AG09309 (cell line): Measurements from ENCODE around the gene TBX2.
"Not testable (repeated sequence)": the region's sequence is repeated elsewhere in the genome, so short reads cannot be mapped to it uniquely, and the experiment has no call there.

ENCODE experiments used
- DNase-seq: peaks from one replicate; pipeline ENCODE4 v3.0.0-alpha.2; 2010; ENCODE audit warnings: low read depth
- H3K4me3 ChIP-seq: 2 replicates; pipeline ENCODE4 v1.5.1; 2011; ENCODE audit warnings: mild to moderate bottlenecking, low read depth, low read length, moderate library complexity; ENCODE audit not compliant: control insufficient read depth
- TF ChIP-seq, protein P1 (sequence below): IDR thresholded peaks from 2 replicates; pipeline ENCODE4 v1.5.1; 2011; ENCODE audit warnings: mild to moderate bottlenecking, low read depth, low read length, inconsistent platforms; ENCODE audit not compliant: insufficient read depth, control insufficient read depth; ENCODE audit errors: missing control alignments

The TBX2 gene

DNA sequence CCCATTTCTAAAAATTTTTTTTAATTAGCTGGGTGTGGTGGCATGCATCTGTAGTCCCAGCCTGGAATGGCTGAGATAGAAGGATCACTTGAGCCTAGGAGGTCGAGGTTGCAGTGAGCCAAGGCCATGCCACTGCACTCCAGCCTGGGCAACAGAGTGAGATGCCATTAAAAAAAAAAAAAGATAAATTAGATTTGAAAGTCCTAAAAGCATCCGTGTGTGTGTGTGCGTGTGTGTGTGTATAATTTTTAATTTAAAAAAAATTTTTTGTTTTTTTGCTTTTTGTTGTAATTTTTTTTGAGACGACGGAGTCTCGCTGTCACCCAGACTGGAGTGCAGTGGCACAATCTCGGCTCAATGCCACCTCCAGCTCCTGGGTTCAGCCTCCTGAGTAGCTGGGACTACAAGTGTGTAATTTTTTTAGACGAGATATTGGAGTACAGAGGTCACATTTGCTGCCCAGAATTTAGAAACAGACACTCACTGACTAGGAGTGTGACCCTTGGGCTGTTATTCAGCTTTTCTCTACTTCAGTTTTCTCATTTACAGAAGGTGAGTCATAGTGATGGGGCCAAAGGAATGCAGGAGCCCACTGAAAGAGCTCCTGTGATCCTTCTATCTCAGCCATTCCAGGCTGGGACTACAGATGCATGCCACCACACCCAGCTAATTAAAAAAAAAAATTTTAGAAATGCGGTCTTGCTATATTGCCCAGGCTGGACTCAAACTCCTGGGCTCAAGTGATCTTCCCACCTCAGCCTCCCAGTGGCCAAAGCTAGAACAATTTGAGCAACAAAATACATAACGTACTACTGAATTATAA lies 27.1 kb downstream of the TBX2 start:
- no peak for DNase-seq

DNA sequence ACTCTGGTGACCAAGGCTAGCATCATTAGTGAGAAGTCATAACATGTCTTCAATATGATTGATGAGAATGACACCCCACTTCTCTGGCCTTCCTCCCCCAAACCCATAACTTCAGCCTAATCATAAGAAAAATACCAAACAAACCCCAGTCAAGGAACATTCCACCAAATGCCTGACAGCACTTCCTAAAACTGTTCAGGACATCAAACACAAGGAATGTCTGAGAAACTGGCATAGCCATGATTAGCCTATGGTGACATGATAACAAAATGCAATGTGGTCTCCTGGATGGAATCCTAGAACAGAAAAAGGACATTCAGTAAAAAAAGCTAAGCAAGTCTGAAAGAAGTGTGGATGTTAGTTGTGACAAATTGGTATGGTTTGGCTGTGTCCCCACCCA lies 27.9 kb downstream of the TBX2 start:
- TF ChIP-seq, protein P1, sequence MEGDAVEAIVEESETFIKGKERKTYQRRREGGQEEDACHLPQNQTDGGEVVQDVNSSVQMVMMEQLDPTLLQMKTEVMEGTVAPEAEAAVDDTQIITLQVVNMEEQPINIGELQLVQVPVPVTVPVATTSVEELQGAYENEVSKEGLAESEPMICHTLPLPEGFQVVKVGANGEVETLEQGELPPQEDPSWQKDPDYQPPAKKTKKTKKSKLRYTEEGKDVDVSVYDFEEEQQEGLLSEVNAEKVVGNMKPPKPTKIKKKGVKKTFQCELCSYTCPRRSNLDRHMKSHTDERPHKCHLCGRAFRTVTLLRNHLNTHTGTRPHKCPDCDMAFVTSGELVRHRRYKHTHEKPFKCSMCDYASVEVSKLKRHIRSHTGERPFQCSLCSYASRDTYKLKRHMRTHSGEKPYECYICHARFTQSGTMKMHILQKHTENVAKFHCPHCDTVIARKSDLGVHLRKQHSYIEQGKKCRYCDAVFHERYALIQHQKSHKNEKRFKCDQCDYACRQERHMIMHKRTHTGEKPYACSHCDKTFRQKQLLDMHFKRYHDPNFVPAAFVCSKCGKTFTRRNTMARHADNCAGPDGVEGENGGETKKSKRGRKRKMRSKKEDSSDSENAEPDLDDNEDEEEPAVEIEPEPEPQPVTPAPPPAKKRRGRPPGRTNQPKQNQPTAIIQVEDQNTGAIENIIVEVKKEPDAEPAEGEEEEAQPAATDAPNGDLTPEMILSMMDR = no peak
- H3K4me3 ChIP-seq = no peak overlapping the region
- no peak for DNase-seq

More for the DNA sequence above, 27.1 kb downstream of the TBX2 start:
- H3K4me3 ChIP-seq = no peak overlapping the region
- TF ChIP-seq, protein P1 = no peak

DNA sequence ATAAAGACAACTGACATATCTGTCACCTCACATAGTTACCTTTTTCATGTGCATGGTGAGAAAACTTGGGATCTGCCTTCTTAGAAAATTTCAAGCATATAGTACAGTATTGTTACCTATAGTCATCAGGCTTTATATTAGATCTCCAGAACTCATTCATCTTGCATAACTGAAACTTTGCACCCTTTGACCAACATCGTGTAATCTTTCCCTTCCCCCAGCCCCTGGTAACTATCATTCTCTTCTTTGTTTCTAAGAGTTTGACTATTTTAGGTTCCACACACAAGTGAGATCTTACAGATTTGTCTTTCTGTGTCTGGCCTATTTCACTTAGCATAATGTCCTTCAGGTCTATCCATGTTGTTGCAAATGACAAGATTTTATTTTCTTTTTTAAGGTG lies 29.6 kb downstream of the TBX2 start:
- H3K4me3 ChIP-seq = no peak overlapping the region
- DNase-seq = no peak
- TF ChIP-seq, protein P1 = no peak

DNA sequence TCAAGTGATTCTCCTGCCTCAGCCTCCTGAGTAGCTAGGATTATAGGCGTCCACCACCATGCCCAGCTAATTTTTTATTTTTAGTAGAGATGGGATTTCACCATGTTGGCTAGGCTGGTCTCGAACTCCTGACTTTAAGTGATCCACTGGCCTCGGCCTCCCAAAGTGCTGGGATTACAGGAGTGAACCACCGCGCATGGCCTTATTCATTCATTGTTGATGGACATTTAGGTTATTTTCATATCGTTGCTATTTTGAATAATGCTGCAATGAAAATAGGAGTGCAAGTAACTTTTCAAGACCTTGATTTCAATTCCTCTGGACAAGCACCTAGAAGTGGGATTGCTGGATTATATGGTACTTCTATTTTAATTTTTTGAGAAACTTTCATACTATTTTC lies 30.2 kb downstream of the TBX2 start:
- not testable (repeated sequence) for H3K4me3 ChIP-seq, DNase-seq

DNA sequence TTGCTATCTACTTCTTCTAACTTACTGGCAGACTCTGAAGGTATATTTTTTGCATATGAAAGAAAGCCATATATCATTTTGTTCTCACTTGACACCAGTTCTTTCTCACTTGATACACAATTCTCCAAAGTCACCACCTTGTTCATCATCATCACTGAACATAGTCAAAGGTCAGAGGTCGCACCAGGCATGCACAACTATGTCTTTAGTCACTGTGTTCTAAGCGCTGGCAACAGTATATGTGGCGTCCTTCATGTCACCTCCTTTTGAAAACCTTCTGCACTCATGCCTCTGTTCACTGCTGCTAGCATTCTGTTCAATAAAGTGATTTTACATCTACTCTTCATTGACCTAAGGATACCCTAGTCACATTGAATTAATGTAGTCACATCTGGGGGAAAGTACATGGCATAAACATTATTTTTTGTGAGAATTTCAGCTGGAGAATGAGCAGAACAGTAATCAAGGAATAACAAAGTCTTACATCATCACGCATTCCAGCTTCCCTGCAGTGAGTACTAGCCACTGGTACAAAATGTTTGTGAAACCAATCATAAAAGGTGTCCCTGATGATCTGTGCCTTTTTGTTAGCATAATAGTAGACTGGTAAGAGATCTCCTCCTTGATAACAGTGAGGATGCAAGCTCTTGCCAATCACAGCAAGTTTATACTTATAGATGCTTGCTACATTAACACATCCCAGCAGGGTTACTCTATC lies 32.1 kb downstream of the TBX2 start:
- no peak overlapping the region for H3K4me3 ChIP-seq
- no peak for DNase-seq
- TF ChIP-seq, protein P1 = no peak

DNA sequence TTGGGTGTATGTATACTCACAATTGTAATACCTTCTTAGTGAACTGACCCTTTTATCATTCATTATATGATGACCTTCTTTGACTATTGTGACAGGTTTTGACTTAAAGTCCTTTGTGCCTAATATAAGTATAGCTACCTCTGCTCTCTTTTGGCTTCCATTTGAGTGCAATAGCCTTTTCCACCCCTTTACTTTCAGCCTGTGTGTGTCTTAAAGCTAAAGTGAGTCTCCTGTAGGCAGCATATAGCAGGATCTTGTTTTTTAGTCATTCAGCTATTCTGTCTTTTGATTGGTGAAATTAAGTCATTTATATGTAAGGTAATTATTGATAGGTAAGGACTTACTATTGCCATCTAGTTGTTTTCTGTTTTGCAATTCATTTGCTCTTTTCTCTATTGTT lies 36.6 kb downstream of the TBX2 start:
- no peak for DNase-seq
- TF ChIP-seq, protein P1 = no peak
- H3K4me3 ChIP-seq = no peak overlapping the region
